ENCODE measurements around the gene NHERF1. TPM values are rescaled to one million over a fixed set of nuclear protein-coding genes. Genes with fewer than 3 reads are reported as not detected.
A peak's percentile ranks its signal among the peaks of the same experiment; 100 is the strongest.

The NHERF1 gene
- total and polyA plus RNA-seq, 2 of the 13 experiments (the other 11 are each of a cell fraction or from before 2014, with no cell fraction given): 169 to 269 TPM

DNA sequence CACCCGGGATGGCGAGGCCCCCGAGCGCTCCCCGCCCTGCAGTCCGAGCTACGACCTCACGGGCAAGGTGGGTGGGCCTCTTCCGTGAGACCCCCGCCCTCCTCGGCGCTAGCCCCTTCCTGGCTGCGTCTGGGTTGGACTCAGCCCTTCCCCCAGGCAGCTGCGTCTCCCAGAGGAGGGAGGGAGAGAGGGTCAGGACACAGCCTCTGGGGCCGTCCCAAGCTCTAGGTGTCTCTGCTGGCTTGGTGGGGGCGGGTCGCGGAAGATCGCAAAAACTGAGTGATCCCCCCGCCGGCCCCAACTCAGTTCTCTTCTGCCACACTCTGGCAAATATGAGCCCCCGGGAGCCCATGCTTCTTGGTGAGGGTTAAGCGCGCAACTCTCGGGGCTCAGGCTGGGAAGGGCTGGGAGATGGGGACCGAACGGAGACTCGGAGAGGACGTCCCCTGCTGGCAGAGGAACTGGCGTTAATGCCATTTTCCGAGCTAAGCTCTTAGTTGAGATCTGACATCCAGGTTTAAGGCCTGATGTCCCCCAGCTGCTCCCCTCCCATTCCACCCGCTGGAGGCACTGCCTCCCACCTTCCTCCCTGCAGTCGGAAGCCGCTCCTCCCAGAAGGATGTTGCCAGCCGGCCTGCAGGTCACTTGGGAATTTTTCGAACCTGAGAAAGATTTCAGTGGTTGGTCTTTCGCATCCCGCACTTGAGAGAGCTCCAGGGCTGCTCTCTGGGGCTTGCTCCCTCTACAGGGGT lies 11.0 kb upstream of the NHERF1 start (continued):
- TF ChIP-seq ZNF274 (CRISPR knock-in tag; IDR thresholded peaks at IDR 0.05) (no peak), GATAD2A (CRISPR knock-in tag; IDR thresholded peaks at IDR 0.05) (0 out of 2 replicates have a peak, but pooled peaks have one; percentile 9), ZFX (CRISPR knock-in tag; IDR thresholded peaks at IDR 0.05; ENCODE audit: low read depth) (no peak; the same call in none of the 2 replicates), RAD51 (IDR thresholded peaks at IDR 0.05; ENCODE audit: borderline replicate concordance) (no peak), DR1 (CRISPR knock-in tag; IDR thresholded peaks at IDR 0.05) (no peak), BHLHE40 (IDR thresholded peaks at IDR 0.05; ENCODE audit: low read length) (no peak), JUNB (CRISPR knock-in tag; IDR thresholded peaks at IDR 0.05; ENCODE audit: borderline replicate concordance) (no peak), PAWR (CRISPR knock-in tag; IDR thresholded peaks at IDR 0.05; ENCODE audit: borderline replicate concordance) (no peak), ZBTB7B (CRISPR knock-in tag; IDR thresholded peaks at IDR 0.05) (no peak), NR2F6 (IDR thresholded peaks at IDR 0.05) (no peak), NR2F6 (CRISPR knock-in tag; IDR thresholded peaks at IDR 0.05) (no peak), MYNN (CRISPR knock-in tag; IDR thresholded peaks at IDR 0.05; ENCODE audit: low read depth) (no peak), IKZF5 (CRISPR knock-in tag; IDR thresholded peaks at IDR 0.05) (no peak; the same call in 1 of the 2 replicates), UBTF (CRISPR knock-in tag; IDR thresholded peaks at IDR 0.05) (peak; percentile 12; the same call in 1 of the 2 replicates), MIXL1 (CRISPR knock-in tag; IDR thresholded peaks at IDR 0.05) (no peak), NFE2L1 (CRISPR knock-in tag; IDR thresholded peaks at IDR 0.05; ENCODE audit: borderline replicate concordance) (no peak), ATF5 (CRISPR knock-in tag; IDR thresholded peaks at IDR 0.05; ENCODE audit: low read depth) (no peak; the same call in 1 of the 2 replicates), ZNF136 (CRISPR knock-in tag; IDR thresholded peaks at IDR 0.05; ENCODE audit: low read depth) (no peak), ZNF234 (CRISPR knock-in tag; conservative IDR thresholded peaks at IDR 0.05) (no peak), SMAD9 (CRISPR knock-in tag; IDR thresholded peaks at IDR 0.05) (peak; percentile 43; the same call in 1 of the 2 replicates)
- TF ChIP-seq, protein P1, sequence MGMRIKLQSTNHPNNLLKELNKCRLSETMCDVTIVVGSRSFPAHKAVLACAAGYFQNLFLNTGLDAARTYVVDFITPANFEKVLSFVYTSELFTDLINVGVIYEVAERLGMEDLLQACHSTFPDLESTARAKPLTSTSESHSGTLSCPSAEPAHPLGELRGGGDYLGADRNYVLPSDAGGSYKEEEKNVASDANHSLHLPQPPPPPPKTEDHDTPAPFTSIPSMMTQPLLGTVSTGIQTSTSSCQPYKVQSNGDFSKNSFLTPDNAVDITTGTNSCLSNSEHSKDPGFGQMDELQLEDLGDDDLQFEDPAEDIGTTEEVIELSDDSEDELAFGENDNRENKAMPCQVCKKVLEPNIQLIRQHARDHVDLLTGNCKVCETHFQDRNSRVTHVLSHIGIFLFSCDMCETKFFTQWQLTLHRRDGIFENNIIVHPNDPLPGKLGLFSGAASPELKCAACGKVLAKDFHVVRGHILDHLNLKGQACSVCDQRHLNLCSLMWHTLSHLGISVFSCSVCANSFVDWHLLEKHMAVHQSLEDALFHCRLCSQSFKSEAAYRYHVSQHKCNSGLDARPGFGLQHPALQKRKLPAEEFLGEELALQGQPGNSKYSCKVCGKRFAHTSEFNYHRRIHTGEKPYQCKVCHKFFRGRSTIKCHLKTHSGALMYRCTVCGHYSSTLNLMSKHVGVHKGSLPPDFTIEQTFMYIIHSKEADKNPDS (CRISPR knock-in tag; IDR thresholded peaks at IDR 0.05): no peak
- TF ChIP-seq, protein P2, sequence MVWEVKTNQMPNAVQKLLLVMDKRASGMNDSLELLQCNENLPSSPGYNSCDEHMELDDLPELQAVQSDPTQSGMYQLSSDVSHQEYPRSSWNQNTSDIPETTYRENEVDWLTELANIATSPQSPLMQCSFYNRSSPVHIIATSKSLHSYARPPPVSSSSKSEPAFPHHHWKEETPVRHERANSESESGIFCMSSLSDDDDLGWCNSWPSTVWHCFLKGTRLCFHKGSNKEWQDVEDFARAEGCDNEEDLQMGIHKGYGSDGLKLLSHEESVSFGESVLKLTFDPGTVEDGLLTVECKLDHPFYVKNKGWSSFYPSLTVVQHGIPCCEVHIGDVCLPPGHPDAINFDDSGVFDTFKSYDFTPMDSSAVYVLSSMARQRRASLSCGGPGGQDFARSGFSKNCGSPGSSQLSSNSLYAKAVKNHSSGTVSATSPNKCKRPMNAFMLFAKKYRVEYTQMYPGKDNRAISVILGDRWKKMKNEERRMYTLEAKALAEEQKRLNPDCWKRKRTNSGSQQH (CRISPR knock-in tag; IDR thresholded peaks at IDR 0.05; ENCODE audit: low read depth): 0 out of 2 replicates have a peak, but pooled peaks have one; percentile 10
- TF ChIP-seq, protein P3, sequence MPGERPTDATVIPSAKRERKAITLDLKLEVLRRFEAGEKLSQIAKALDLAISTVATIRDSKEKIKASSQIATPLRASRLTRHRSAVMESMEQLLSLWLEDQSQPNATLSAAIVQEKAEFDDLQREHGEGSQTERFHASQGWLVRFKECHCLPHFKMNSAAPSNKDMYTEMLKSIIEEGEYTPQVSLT (CRISPR knock-in tag; IDR thresholded peaks at IDR 0.05; ENCODE audit: borderline replicate concordance, low read depth): peak; percentile 72; the same call in 1 of the 2 replicates
